Ascending aorta (tissue), 2 donors: ENCODE measurements around the gene CREG2. TPM values are rescaled to one million over a fixed set of nuclear protein-coding genes. Genes with fewer than 3 reads are reported as not detected.

Source experiments
- DNase-seq, 2 donors: peaks; one replicate each; pipeline ENCODE4 v3.0.0-alpha.2; 2019; ENCODE audit warnings: low spot score in 2 of 2
- H3K27ac ChIP-seq, 2 donors: fragments of 200-600 bp; sonication (generic); one replicate each; pipeline ENCODE4 v1.5.1; 2016 to 2017; ENCODE audit warnings: mild to moderate bottlenecking in 1 of 2
- H3K27me3 ChIP-seq: fragments of 200-600 bp; sonication (generic); one replicate; pipeline ENCODE4 v1.5.1; 2017
- H3K36me3 ChIP-seq, 2 donors: fragments of 200-600 bp; sonication (generic); one replicate each; pipeline ENCODE4 v1.5.1; 2016
- H3K4me1 ChIP-seq, 2 donors: fragments of 200-600 bp; sonication (generic); one replicate each; pipeline ENCODE4 v1.5.1; 2016 to 2017; ENCODE audit warnings: mild to moderate bottlenecking in 1 of 2
- H3K4me3 ChIP-seq, 2 donors: fragments of 200-600 bp; sonication (generic); one replicate each; pipeline ENCODE4 v1.5.1; 2016 to 2017; ENCODE audit warnings: mild to moderate bottlenecking in 1 of 2
- H3K9me3 ChIP-seq, 2 donors: fragments of 200-600 bp; sonication (generic); one replicate each; pipeline ENCODE4 v1.5.1; 2016
- intact Hi-C: fragments of 100-400 bp; cut with DNase I; formaldehyde crosslinking; loops from one replicate; pipeline ENCODE4 v1.15.1; 2023
- total RNA-seq: library from RNA; depleted of rRNA; stranded (reverse); fragments of >200 nt; gene quantifications from one replicate; pipeline ENCODE4 v1.1.0, GENCODE V29; 2016
- TF ChIP-seq, protein P1 (sequence below), 3 experiments: fragments of 200-600 bp in 2 of 3; fragments of 450-650 bp in 1 of 3; sonication (generic) in 2 of 3; IDR thresholded peaks; one replicate each; pipeline ENCODE4 v1.5.1; 2016 to 2019; ENCODE audit warnings: antibody characterized with exemption in 3 of 3, mild to moderate bottlenecking in 1 of 3, moderate library complexity in 1 of 3

Gene CREG2
- total RNA-seq, 1 donor from 2014 or later: not detected

DNA sequence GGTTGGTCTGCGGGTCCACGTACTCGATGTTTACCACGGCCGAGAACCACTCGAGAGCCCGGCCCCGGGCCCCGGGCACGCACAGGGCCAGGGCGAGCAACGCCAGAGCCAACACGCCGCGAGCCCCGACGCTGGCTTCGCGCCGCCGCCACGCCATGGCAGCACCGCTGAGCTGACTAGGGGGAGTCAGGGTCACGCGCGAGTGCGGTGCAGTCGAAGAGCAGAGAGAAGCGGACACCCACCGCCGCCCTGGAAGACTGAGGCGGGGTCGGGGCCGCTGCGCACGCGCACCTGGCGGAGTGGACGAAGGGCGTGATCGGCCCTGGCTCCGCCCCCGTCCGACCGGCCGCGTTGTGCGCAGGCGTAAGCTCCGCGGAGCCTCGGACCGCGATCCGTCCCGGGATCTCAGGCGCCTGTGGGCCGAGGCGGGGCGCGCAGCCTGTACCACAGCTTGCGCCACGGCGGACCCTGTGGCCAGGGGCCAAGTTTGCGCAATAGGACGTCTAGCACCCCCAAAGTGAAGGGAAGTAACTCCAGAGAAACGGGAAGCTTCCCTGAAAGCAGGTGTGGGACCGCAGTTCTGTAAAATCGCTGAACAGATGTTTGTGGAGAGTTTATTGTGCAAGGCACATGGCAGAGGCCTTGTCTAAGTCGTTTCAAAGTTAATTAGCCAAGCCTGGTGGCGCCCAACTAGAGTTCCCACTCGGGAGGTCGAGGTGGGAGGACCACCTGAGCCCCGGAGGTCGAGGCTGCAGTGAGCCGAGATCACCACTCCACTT is 78.7 kb downstream of the CREG2 start, which contains the start of gene RNF149:
Gene RNF149 (minus strand): TSS at position 270 of the 779 bp plus-strand sequence. CDS start 113 bp downstream, at position 157.
- Histone ChIP-seq H3K27ac (peak within 1 kb of the TSS; percentile 92 to 94), H3K36me3 (no peaks in the 10 kb centered on the region), H3K4me1 (peaks cover 3 to 16% of the 10 kb centered on the region in 2 donors), H3K4me3 (peak within 1 kb of the TSS; percentile 76 to 95), H3K27me3 (no peaks in the 10 kb centered on the region), H3K9me3 (no peaks in the 10 kb centered on the region)
- TF ChIP-seq, protein P1, sequence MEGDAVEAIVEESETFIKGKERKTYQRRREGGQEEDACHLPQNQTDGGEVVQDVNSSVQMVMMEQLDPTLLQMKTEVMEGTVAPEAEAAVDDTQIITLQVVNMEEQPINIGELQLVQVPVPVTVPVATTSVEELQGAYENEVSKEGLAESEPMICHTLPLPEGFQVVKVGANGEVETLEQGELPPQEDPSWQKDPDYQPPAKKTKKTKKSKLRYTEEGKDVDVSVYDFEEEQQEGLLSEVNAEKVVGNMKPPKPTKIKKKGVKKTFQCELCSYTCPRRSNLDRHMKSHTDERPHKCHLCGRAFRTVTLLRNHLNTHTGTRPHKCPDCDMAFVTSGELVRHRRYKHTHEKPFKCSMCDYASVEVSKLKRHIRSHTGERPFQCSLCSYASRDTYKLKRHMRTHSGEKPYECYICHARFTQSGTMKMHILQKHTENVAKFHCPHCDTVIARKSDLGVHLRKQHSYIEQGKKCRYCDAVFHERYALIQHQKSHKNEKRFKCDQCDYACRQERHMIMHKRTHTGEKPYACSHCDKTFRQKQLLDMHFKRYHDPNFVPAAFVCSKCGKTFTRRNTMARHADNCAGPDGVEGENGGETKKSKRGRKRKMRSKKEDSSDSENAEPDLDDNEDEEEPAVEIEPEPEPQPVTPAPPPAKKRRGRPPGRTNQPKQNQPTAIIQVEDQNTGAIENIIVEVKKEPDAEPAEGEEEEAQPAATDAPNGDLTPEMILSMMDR (IDR thresholded peaks at IDR 0.05): no peak
- intact Hi-C loops: loop anchor here (1.0 to 10.0 kb wide), 3 partner anchors 56 to 306 kb away; partner anchors contain the start of genes CNOT11, RPL31 and TBC1D8
- DNase-seq: peak; percentile 77 to 96

DNA sequence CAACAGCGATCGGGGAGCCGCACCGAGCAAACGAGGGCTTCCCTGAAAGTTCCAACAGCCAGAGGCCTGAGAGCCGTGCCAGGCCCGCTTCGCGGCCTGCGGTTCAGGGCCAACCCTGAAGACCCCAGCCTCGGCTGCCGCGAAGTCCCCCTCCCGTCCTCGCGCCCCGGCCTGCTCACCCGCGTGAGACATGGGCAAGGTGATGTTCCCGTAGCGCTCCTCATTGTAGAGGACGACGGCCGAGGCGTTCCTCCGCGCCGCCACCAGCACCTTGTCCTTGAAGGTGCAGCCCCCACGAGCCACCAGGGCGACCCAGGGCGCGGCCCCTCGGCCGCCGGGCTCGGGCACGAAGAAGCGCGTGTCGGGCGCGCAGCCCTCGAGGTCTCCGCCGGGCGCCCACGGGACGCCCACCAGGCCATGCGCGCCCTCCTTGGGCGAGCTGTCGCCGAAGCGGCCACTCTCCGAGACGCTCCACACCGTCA is 79.3 kb downstream of the CREG2 start:
- Histone ChIP-seq H3K36me3 (no peaks in the 10 kb centered on the region), H3K27ac (peak overlapping the region; percentile 92 to 94), H3K4me1 (peaks cover 3 to 16% of the 10 kb centered on the region in 2 donors), H3K9me3 (no peaks in the 10 kb centered on the region), H3K27me3 (no peaks in the 10 kb centered on the region), H3K4me3 (peak overlapping the region; percentile 76 to 95)
- TF ChIP-seq, protein P1 (IDR thresholded peaks at IDR 0.05): no peak
- DNase-seq: no peak
- intact Hi-C loops: loop anchor here (1.0 to 10.0 kb wide), 3 partner anchors 56 to 306 kb away; partner anchors contain the start of genes CNOT11, RPL31 and TBC1D8

GRCh38 chr2:101307503-101307902 is 79.8 kb downstream of the CREG2 start:
- TF ChIP-seq, protein P1 (IDR thresholded peaks at IDR 0.05): no peak
- no peaks in the 10 kb centered on the region for H3K27me3 ChIP-seq
- H3K4me3 ChIP-seq: peak overlapping the region; percentile 76 to 95
- H3K36me3 ChIP-seq: peaks cover 0 to 2% of the 10 kb centered on the region in 2 donors
- intact Hi-C loops: loop anchor here (5.0 to 10.0 kb wide), 2 partner anchors 153 to 305 kb away; partner anchors contain the start of genes RPL31 and TBC1D8
- no peaks in the 10 kb centered on the region for H3K9me3 ChIP-seq
- no peak for DNase-seq
- peak overlapping the region; percentile 92 to 94 for H3K27ac ChIP-seq
- H3K4me1 ChIP-seq: peaks cover 3 to 17% of the 10 kb centered on the region in 2 donors

GRCh38 chr2:101306410-101306809 is 80.9 kb downstream of the CREG2 start:
- Histone ChIP-seq H3K36me3 (peaks cover 0 to 3% of the 10 kb centered on the region in 2 donors), H3K4me1 (peaks cover 3 to 20% of the 10 kb centered on the region in 2 donors), H3K4me3 (peak overlapping the region; percentile 76 to 95), H3K9me3 (no peaks in the 10 kb centered on the region), H3K27ac (peak overlapping the region; percentile 92 to 94), H3K27me3 (no peaks in the 10 kb centered on the region)
- intact Hi-C loops: loop anchor here (5.0 to 10.0 kb wide), 2 partner anchors 152 to 304 kb away; partner anchors contain the start of genes RPL31 and TBC1D8
- no peak for DNase-seq
- TF ChIP-seq, protein P1 (IDR thresholded peaks at IDR 0.05): no peak

DNA sequence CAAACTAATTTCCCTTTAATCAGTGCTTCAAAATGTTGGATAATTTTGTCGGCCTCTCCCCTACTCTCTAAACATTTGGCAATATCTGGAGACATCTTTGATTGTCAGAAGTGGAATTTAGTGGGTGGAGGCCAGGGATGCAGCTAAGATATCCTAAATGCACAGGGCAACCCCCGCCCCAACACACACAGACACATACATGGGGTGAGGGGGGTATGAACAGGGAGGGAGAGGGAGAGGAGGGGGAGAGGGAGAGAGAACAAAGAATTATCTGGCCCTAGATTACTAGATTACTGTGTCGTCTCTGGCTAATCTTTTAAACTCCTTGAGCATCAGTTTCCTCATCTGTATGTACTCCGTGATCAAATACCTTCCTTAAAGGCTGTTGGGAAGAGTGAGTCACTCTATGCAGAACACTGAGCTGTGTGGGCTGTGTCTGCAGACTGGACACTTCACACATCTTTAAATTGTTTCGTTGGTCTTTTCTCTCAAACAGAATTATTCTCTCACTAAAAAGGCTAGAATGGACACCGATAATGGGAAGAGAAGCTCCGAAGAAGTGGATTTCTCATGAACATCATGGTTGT is 81.7 kb downstream of the CREG2 start:
- peak overlapping the region; percentile 9 to 94 for H3K27ac ChIP-seq
- H3K4me1 ChIP-seq: peaks cover 3 to 20% of the 10 kb centered on the region in 2 donors

More for the DNA sequence above, 81.7 kb downstream of the CREG2 start:
- Histone ChIP-seq H3K27me3 (no peaks in the 10 kb centered on the region), H3K9me3 (no peaks in the 10 kb centered on the region), H3K36me3 (peaks cover 0 to 3% of the 10 kb centered on the region in 2 donors), H3K4me3 (peak overlapping the region; percentile 76 to 95)
- TF ChIP-seq, protein P1 (IDR thresholded peaks at IDR 0.05): no peak
- no peak for DNase-seq
- intact Hi-C loops: loop anchor here (5.0 to 10.0 kb wide), 2 partner anchors 151 to 303 kb away; partner anchors contain the start of genes RPL31 and TBC1D8
